GM21367 (cell line): ENCODE results near the gene BCL2L2.
"Not testable (repeated sequence)": the region's sequence is repeated elsewhere in the genome, so short reads cannot be mapped to it uniquely, and the experiment has no call there.

Source experiments
- ATAC-seq: cut with Tn5 transposase; IDR thresholded peaks from one replicate; pipeline ENCODE4 v1.9.1; 2021; ENCODE audit not compliant: unreplicated experiment

Gene BCL2L2

GRCh38 chr14:23306412-23307145 lies at the start of gene BCL2L2:
Gene BCL2L2, plus strand, starts transcription at chr14:23306833. Its CDS starts 935 bp downstream, at chr14:23307768.
- ATAC-seq: peak; percentile 29

- no peak for ATAC-seq
Measured at GRCh38 chr14:23258256-23258655, 48.4 kb upstream of the BCL2L2 start.

DNA sequence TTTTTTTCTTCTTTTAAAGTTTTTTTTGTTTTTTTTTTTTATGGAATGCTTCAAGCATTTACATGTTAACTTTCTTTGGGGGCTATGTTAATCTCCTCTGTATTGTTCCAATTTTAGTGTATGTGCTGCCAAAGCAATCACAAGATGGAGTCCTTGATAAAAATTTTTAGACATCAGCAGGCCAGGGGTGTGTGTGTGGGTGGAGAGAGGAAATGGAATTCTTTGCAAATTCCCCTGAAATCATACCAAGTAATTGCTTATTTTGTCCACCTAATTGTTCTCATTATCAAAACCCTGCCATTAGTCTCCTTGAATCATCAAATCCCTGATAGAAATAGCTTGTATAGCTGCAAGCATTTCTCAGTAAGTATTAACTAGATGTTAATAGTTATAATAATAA lies 47.2 kb upstream of the BCL2L2 start:
- no peak for ATAC-seq

GRCh38 chr14:23260849-23261248 lies 45.8 kb upstream of the BCL2L2 start:
- not testable (repeated sequence) for ATAC-seq

DNA sequence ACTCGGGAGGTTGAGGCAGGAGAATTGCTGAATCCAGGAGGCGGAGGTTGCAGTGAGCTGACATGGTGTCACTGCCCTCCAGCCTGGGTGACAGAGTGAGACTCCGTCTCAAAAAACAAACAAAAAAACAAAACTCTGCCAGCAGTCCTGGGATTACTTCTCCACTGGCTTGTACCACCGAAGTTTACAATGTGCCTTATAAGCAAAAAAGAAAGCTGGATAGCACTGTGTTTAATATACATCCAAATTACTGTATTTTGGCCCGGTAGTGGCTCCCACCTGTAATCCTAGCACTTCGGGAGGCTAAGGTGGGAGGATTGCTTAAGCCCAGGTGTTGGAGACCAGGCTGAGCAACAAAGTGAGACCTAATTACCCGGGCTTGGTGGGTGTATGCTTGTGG lies 37.4 kb upstream of the BCL2L2 start:
- ATAC-seq: no peak

DNA sequence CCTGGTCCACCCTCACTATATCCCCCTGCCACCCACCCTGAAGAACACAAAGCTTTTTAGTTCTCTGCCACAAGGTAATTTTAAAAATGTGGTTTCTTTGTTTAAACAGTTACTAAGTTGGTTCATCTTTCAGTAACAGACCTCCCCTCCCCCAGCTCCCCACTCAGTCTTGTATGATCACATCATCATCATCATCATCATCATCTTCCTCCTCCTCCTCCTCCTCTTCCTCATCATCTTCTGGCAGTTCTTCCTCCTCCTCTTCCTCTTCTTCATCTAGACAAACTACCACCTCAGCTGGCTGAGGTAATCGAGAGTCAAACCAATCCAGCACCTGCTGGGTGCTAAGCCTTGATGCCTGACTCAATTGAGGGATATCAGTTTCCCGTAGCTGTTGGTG lies 31.2 kb upstream of the BCL2L2 start:
- ATAC-seq: no peak

GRCh38 chr14:23277189-23277588 lies 29.4 kb upstream of the BCL2L2 start:
- no peak for ATAC-seq

DNA sequence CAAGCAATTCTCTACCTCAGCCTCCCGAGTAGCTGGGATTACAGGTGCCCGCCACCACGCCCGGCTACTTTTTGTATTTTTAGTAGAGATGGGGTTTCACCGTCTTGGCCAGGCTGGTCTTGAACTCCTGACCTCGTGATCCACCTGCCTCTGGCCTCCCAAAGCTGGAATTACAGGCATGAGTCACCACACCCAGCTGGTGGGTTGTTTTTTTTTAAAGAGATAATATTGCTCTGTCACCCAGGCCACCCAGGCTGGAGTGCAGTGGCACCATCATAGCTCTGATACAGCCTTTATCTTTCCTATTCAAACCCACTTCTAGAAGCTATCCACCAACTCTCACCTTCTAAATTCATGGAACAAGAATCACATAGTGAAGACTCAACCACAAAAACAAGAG lies 28.7 kb upstream of the BCL2L2 start:
- not testable (repeated sequence) for ATAC-seq

- ATAC-seq: no peak
Measured at GRCh38 chr14:23281247-23281646, 25.4 kb upstream of the BCL2L2 start.

DNA sequence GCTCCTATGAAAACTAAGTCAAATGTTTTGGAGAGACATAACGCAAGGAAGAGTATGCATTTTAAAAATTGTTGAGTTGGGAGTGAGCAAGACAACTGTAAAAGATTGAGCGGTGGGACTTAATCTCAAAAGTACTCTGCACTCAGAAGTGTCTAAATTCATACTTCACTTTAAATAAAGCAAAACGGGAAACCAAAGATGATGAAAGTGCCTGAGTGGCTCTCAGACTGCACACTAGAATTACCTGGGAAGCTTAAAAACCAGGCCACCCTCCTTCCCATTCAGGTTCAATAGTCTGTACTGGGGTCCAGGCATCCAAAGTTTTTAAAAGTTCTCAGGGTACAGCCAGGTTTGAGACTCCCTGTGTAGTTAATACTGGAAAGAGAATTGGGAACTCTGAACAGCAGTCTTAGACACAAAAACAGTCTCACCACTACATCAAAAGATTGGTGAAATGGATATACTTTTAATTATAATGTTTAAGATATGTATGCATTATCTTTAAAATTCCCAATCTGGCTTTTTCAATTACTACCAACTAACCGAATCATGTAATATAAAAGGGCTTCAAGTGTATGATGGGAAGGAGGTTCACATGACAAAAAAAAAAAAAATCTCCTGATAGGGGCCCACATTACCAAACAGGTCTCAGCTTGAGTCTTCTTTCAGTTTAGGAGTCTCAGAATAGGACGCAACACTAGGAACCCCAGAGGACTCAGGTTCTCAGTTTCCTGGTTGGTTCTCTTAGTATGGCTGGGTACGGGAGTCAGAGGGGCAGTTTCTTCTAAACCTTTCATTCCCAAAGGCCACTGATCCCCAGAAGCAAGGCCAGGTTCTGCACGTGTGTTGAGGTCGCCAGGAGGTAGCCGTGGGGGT lies 21.7 kb upstream of the BCL2L2 start:
- no peak for ATAC-seq

DNA sequence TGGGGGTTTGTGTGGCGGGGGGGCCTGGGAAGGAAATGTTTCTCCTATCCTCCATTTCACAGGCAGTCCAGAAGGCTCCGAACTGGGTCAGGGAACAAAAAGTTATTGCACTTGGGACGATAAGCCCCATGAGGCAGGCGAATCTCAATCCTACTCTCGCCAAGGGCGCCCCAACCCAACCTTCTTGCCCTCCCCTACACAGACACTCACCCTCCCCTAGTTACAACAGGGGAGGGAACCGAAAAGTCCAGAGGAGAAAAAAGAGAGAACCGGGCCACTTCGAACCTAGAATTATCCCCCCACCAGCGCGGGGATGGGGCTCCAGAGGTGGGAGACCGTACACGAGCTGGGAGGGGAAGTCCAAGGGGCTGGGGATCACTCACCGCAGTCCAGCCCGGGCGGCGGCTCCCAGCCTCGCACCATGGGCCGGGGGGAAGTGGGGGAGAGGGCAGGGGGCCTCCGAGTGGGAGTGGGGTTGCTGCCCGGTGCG lies 21.1 kb upstream of the BCL2L2 start:
- ATAC-seq: peak; percentile 18

DNA sequence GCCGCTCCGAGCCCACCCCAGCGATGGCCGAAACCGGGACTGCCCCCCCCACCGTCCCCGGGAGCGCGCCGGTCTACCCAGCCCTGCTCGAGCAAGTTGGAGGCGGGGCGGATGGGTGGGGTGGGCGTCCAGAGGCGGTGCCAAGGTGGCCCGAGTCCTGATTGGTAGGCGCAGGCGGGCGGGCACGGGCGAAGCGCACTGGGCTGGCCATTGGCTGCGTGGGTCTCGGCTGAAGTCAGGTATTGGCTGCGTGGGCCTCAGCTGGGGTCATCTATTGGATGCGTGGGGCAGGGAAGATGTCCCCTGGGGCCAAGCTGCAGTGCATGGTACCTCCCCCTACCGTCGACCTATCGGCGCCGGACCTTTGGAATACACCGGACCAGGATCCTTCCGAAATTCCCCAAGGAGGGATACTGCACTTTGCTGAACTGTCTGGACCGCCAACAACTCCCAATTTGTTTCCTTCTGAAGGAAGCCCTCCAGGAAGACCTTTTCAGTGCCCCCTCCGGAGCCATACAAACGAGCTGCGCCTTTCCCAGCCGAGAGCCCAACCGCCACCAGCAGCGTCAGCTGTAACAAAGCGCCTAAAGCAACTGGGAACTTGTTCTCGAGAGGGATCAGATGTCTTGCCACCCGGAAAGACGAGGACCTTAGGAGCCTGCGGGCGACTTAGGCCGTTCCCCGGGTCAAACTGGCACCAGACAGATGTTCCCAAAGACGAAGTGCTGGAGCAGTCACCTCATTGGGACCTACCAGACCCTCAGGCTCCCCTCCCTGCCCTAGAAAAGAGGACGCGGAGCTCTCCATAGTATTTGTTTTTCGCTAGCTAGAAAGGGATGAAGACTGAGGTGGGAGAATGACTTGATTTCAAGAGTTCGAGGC lies 20.4 kb upstream of the BCL2L2 start, which contains the start of gene HOMEZ:
HOMEZ (minus strand) TSS at position 113 of the 882 bp plus-strand sequence. CDS start 180 bp downstream, outside the sequence.
- peak; percentile 96 for ATAC-seq

- ATAC-seq: no peak
Measured at GRCh38 chr14:23286902-23287479, 19.6 kb upstream of the BCL2L2 start.

DNA sequence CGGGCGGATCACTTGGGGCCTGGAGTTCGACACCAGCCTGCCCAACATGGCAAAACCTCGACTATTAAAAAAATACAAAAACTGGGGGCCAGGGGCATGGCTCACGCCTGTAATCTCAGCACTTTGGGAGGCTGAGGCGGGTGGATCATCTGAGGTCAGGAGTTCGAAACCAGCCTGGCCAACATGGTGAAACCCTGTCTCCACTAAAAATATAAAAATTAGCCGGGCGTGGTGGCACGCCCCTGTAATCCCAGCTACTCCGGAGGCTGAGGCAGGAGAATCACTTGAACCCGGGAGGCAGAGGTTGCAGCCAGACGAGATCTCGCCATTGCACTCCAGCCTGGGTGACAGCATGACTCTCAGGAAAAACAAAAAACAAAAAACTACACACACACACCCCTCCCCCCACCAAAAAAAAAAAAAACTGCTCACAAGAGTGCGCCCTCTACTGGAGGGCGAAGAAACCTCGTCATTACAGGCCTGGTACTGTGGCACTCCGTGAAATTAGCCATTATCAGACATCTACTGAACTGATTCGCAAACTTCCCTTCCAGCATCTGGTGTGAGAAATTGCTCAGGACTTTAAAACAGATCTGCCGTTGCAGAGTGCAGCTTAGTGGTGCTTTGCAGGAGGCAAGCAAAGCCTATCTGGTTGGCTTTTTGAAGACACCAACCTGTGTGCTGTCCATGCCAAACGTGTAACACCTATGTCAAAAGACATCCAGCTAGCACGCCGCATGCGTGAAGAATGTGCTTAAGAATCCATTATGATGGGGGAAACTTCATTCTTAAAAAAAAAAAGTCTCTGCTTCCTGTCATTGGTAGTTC lies 11.7 kb upstream of the BCL2L2 start:
- no peak for ATAC-seq

- ATAC-seq: no peak
Measured at GRCh38 chr14:23296012-23296777, 10.4 kb upstream of the BCL2L2 start.

GRCh38 chr14:23297096-23297495 lies 9.5 kb upstream of the BCL2L2 start:
- no peak for ATAC-seq

GRCh38 chr14:23297611-23298277 lies 8.9 kb upstream of the BCL2L2 start:
- ATAC-seq: no peak

- no peak for ATAC-seq
Measured at GRCh38 chr14:23299211-23299957, 7.2 kb upstream of the BCL2L2 start.
